ENCODE results near the gene GMPS. TPM values are rescaled to one million over a fixed set of nuclear protein-coding genes. Genes with fewer than 3 reads are reported as not detected.
"Not testable (repeated sequence)": the region's sequence is repeated elsewhere in the genome, so short reads cannot be mapped to it uniquely, and the experiment has no call there.

GMPS gene
- total and polyA plus RNA-seq, 2 donors (not counting 3 experiments of a cell fraction or from before 2014, with no cell fraction given) = 18.7 to 67.5 TPM

DNA sequence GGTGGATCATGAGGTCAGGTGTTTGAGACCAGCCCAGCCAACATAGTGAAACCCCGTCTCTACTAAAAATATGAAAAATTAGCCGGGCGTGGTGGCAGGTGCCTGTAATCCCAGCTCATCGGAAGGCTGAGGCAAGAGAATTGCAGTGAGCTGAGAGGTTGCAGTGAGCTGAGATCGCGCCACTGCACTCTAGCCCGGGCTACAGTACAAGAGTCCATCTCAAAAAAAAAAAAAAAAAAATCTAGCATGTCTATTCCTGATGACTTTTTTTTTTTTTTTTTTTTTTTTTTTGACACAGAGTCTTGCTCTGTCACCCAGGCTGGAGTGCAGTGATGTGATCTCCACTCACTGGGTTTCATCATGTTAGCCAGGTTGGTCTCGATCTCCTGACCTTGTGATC, 15.9 kb downstream of the GMPS start:
- H3K4me1 ChIP-seq (ENCODE audit: control insufficient read depth, extremely low read depth, insufficient read depth, low read length) = peaks cover 13% of the 10 kb centered on the region
- POLR2A ChIA-PET; H3K4me2 ChIP-seq (ENCODE audit: insufficient read depth, low read length); H3K27me3 ChIP-seq (ENCODE audit: control insufficient read depth in 2 of 2, insufficient read depth in 2 of 2, low read length in 2 of 2); H3K4me3 ChIP-seq (replicated peaks in 1 of 3; ENCODE audit: insufficient read depth in 1 of 3, low read depth in 1 of 3, low read length in 3 of 3); H3K36me3 ChIP-seq (ENCODE audit: control insufficient read depth in 2 of 2, extremely low read depth in 1 of 2, insufficient read depth in 2 of 2, low read length in 2 of 2); dilution Hi-C loops (cut with MboI; ENCODE audit: extremely low pct_ligation_motif_present, low sequenced_read_pairs); H3K9ac ChIP-seq (replicated peaks; ENCODE audit: extremely low read depth, insufficient read depth, low read length); H3K9me1 ChIP-seq (replicated peaks; ENCODE audit: control insufficient read depth, extremely low read depth, insufficient read depth, low read length); intact Hi-C loops (cut with micrococcal nuclease); BruUV-seq (replicated peaks); FAIRE-seq; H4K20me1 ChIP-seq (replicated peaks; ENCODE audit: control insufficient read depth, extremely low read depth, insufficient read depth, low read length); DNase-seq (ENCODE audit: low read depth, low spot score); H2AFZ ChIP-seq (ENCODE audit: low read depth, low read length); H3K9me3 ChIP-seq (replicated peaks; ENCODE audit: control insufficient read depth, insufficient read depth, low read length); H3K27ac ChIP-seq (ENCODE audit: insufficient read depth, low read depth, low read length): not testable (repeated sequence)
- peaks cover 91% of the 10 kb centered on the region for H3K79me2 ChIP-seq (ENCODE audit: control insufficient read depth, insufficient read depth, low read length)
- CTCF ChIA-PET = interaction anchor here (1.0 to 2.2 kb wide), 3 partner anchors 13 to 80 kb away, joined by 4 to 6 read pairs (median 5); partner anchors contain the start of gene C3orf33

DNA sequence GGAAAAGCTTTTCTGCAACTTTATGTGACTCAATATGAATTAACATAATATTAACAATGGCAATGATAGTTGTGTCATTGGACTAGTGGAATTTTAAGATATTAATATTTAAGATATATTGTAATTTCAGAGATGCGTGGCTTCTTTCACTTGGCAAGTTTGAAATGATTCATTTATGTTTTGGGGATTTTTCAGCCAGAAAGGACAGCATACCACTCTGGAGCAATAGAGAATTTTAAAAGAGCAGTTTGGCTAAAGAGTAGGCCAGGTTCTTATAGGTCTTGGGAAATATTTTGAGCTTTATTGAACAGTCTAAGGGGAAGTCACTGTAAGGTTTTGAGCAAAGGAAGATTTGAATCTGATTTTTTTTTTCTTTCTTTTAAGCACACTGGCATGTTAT, 16.5 kb downstream of the GMPS start:
- H3K9me3 ChIP-seq (replicated peaks; ENCODE audit: control insufficient read depth, insufficient read depth, low read length) = no peaks in the 10 kb centered on the region
- intact Hi-C loops (cut with micrococcal nuclease) = no loop called here
- H3K4me1 ChIP-seq (ENCODE audit: control insufficient read depth, extremely low read depth, insufficient read depth, low read length) = peaks cover 13% of the 10 kb centered on the region
- dilution Hi-C loops (cut with MboI; ENCODE audit: extremely low pct_ligation_motif_present, low sequenced_read_pairs) = no loop called here
- FAIRE-seq = no peak
- H3K27ac ChIP-seq (ENCODE audit: insufficient read depth, low read depth, low read length) = no peak overlapping the region
- H2AFZ ChIP-seq (ENCODE audit: low read depth, low read length) = no peak overlapping the region
- no peaks in the 10 kb centered on the region for H3K9me1 ChIP-seq (replicated peaks; ENCODE audit: control insufficient read depth, extremely low read depth, insufficient read depth, low read length)
- no peak overlapping the region for H3K4me2 ChIP-seq (ENCODE audit: insufficient read depth, low read length)
- BruUV-seq (replicated peaks) = no TSS peak
- peaks cover 91% of the 10 kb centered on the region for H3K79me2 ChIP-seq (ENCODE audit: control insufficient read depth, insufficient read depth, low read length)
- ChIA-PET POLR2A (no interaction called here), CTCF (interaction anchor here (1.0 kb wide), 1 partner anchor 15 kb away, joined by 4 read pairs; no protein-coding TSS in a partner anchor)
- peaks cover 7% of the 10 kb centered on the region for H4K20me1 ChIP-seq (replicated peaks; ENCODE audit: control insufficient read depth, extremely low read depth, insufficient read depth, low read length)
- H3K36me3 ChIP-seq (ENCODE audit: control insufficient read depth in 2 of 2, extremely low read depth in 1 of 2, insufficient read depth in 2 of 2, low read length in 2 of 2) = no peaks in the 10 kb centered on the region
- no peak overlapping the region for H3K4me3 ChIP-seq (replicated peaks in 1 of 3; ENCODE audit: insufficient read depth in 1 of 3, low read depth in 1 of 3, low read length in 3 of 3)
- no peaks in the 10 kb centered on the region for H3K27me3 ChIP-seq (ENCODE audit: control insufficient read depth in 2 of 2, insufficient read depth in 2 of 2, low read length in 2 of 2)
- no peak for DNase-seq (ENCODE audit: low read depth, low spot score)
- TF ChIP-seq, protein P1, sequence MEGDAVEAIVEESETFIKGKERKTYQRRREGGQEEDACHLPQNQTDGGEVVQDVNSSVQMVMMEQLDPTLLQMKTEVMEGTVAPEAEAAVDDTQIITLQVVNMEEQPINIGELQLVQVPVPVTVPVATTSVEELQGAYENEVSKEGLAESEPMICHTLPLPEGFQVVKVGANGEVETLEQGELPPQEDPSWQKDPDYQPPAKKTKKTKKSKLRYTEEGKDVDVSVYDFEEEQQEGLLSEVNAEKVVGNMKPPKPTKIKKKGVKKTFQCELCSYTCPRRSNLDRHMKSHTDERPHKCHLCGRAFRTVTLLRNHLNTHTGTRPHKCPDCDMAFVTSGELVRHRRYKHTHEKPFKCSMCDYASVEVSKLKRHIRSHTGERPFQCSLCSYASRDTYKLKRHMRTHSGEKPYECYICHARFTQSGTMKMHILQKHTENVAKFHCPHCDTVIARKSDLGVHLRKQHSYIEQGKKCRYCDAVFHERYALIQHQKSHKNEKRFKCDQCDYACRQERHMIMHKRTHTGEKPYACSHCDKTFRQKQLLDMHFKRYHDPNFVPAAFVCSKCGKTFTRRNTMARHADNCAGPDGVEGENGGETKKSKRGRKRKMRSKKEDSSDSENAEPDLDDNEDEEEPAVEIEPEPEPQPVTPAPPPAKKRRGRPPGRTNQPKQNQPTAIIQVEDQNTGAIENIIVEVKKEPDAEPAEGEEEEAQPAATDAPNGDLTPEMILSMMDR (IDR thresholded peaks at IDR 0.05; ENCODE audit: extremely low read depth in 1 of 2, insufficient read depth in 1 of 2, low read depth in 1 of 2, low read length in 2 of 2) = no peak
- TF ChIP-seq POLR2AphosphoS5 (IDR thresholded peaks at IDR 0.05; ENCODE audit: insufficient read depth, low read depth, low read length) = no peak
- no peak for TF ChIP-seq JUN (IDR thresholded peaks at IDR 0.05; ENCODE audit: borderline replicate concordance, insufficient read depth, insufficient read length, low read depth)
- TF ChIP-seq MYC (IDR thresholded peaks at IDR 0.05; ENCODE audit: low read depth, low read length) = no peak
- TF ChIP-seq POLR2A (IDR thresholded peaks at IDR 0.05; ENCODE audit: low read depth, low read length) = no peak
- no peak for TF ChIP-seq EZH2 (IDR thresholded peaks at IDR 0.05; ENCODE audit: borderline replicate concordance, low read depth, low read length, severe bottlenecking)
- TF ChIP-seq, protein P2, sequence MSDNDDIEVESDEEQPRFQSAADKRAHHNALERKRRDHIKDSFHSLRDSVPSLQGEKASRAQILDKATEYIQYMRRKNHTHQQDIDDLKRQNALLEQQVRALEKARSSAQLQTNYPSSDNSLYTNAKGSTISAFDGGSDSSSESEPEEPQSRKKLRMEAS (IDR thresholded peaks at IDR 0.05; ENCODE audit: insufficient read depth, insufficient read length) = no peak
- TF ChIP-seq FOS (IDR thresholded peaks at IDR 0.05; ENCODE audit: borderline replicate concordance, insufficient read depth, low read length) = no peak
- no peak for TF ChIP-seq GATA2 (IDR thresholded peaks at IDR 0.05; ENCODE audit: insufficient read depth, insufficient read length, low read depth, low read length)
- H3K9ac ChIP-seq (replicated peaks; ENCODE audit: extremely low read depth, insufficient read depth, low read length) = no peak overlapping the region
